ENCODE data around the gene PYM1. TPM values are rescaled to one million over a fixed set of nuclear protein-coding genes. Genes with fewer than 3 reads are reported as not detected.

The PYM1 gene
- total and polyA plus RNA-seq, 2 of the 13 experiments (the other 11 are each of a cell fraction or from before 2014, with no cell fraction given) = 44.0 to 51.8 TPM

GRCh38 chr12:55966408-55967281 is 39.0 kb upstream of the PYM1 start, which contains the start of gene CDK2 (continued):
- TF ChIP-seq, protein P1, sequence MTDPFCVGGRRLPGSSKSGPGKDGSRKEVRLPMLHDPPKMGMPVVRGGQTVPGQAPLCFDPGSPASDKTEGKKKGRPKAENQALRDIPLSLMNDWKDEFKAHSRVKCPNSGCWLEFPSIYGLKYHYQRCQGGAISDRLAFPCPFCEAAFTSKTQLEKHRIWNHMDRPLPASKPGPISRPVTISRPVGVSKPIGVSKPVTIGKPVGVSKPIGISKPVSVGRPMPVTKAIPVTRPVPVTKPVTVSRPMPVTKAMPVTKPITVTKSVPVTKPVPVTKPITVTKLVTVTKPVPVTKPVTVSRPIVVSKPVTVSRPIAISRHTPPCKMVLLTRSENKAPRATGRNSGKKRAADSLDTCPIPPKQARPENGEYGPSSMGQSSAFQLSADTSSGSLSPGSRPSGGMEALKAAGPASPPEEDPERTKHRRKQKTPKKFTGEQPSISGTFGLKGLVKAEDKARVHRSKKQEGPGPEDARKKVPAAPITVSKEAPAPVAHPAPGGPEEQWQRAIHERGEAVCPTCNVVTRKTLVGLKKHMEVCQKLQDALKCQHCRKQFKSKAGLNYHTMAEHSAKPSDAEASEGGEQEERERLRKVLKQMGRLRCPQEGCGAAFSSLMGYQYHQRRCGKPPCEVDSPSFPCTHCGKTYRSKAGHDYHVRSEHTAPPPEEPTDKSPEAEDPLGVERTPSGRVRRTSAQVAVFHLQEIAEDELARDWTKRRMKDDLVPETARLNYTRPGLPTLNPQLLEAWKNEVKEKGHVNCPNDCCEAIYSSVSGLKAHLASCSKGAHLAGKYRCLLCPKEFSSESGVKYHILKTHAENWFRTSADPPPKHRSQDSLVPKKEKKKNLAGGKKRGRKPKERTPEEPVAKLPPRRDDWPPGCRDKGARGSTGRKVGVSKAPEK (CRISPR knock-in tag; IDR thresholded peaks at IDR 0.05; ENCODE audit: borderline replicate concordance) = no peak
- TF ChIP-seq YY1 (IDR thresholded peaks at IDR 0.05; ENCODE audit: insufficient read depth, insufficient replicate concordance, low read depth, low read length) (no peak), ZNF562 (CRISPR knock-in tag; IDR thresholded peaks at IDR 0.05; ENCODE audit: borderline replicate concordance) (no peak), PHF21A (CRISPR knock-in tag; IDR thresholded peaks at IDR 0.05) (peak; percentile 31; the same call in 1 of the 2 replicates), ZNF615 (CRISPR knock-in tag; IDR thresholded peaks at IDR 0.05; ENCODE audit: borderline replicate concordance) (no peak), ZSCAN9 (CRISPR knock-in tag; IDR thresholded peaks at IDR 0.05; ENCODE audit: borderline replicate concordance) (no peak), ATF7 (IDR thresholded peaks at IDR 0.05) (no peak), ATF7 (CRISPR knock-in tag; IDR thresholded peaks at IDR 0.05) (peak; percentile 60; the same call in 1 of the 2 replicates), ZNF496 (CRISPR knock-in tag; IDR thresholded peaks at IDR 0.05; ENCODE audit: insufficient replicate concordance) (no peak), POLR2G (IDR thresholded peaks at IDR 0.05; ENCODE audit: low read depth, low read length) (peak; percentile 72; the same call in 1 of the 2 replicates), ZNF253 (CRISPR knock-in tag; IDR thresholded peaks at IDR 0.05; ENCODE audit: borderline replicate concordance) (no peak), AKAP8 (CRISPR knock-in tag; IDR thresholded peaks at IDR 0.05) (no peak), FLYWCH1 (CRISPR knock-in tag; IDR thresholded peaks at IDR 0.05) (no peak), TCF12 (IDR thresholded peaks at IDR 0.05) (no peak), TCF12 (CRISPR knock-in tag; IDR thresholded peaks at IDR 0.05) (no peak), ZNF350 (CRISPR knock-in tag; IDR thresholded peaks at IDR 0.05; ENCODE audit: borderline replicate concordance, low read depth) (no peak), DMAP1 (CRISPR knock-in tag; IDR thresholded peaks at IDR 0.05) (no peak), SMYD3 (CRISPR knock-in tag; IDR thresholded peaks at IDR 0.05) (no peak), RCOR2 (CRISPR knock-in tag; IDR thresholded peaks at IDR 0.05) (no peak)
- TF ChIP-seq, protein P2, sequence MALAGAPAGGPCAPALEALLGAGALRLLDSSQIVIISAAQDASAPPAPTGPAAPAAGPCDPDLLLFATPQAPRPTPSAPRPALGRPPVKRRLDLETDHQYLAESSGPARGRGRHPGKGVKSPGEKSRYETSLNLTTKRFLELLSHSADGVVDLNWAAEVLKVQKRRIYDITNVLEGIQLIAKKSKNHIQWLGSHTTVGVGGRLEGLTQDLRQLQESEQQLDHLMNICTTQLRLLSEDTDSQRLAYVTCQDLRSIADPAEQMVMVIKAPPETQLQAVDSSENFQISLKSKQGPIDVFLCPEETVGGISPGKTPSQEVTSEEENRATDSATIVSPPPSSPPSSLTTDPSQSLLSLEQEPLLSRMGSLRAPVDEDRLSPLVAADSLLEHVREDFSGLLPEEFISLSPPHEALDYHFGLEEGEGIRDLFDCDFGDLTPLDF (CRISPR knock-in tag; IDR thresholded peaks at IDR 0.05) = peak; percentile 79; the same call in 1 of the 2 replicates
- TF ChIP-seq, protein P3, sequence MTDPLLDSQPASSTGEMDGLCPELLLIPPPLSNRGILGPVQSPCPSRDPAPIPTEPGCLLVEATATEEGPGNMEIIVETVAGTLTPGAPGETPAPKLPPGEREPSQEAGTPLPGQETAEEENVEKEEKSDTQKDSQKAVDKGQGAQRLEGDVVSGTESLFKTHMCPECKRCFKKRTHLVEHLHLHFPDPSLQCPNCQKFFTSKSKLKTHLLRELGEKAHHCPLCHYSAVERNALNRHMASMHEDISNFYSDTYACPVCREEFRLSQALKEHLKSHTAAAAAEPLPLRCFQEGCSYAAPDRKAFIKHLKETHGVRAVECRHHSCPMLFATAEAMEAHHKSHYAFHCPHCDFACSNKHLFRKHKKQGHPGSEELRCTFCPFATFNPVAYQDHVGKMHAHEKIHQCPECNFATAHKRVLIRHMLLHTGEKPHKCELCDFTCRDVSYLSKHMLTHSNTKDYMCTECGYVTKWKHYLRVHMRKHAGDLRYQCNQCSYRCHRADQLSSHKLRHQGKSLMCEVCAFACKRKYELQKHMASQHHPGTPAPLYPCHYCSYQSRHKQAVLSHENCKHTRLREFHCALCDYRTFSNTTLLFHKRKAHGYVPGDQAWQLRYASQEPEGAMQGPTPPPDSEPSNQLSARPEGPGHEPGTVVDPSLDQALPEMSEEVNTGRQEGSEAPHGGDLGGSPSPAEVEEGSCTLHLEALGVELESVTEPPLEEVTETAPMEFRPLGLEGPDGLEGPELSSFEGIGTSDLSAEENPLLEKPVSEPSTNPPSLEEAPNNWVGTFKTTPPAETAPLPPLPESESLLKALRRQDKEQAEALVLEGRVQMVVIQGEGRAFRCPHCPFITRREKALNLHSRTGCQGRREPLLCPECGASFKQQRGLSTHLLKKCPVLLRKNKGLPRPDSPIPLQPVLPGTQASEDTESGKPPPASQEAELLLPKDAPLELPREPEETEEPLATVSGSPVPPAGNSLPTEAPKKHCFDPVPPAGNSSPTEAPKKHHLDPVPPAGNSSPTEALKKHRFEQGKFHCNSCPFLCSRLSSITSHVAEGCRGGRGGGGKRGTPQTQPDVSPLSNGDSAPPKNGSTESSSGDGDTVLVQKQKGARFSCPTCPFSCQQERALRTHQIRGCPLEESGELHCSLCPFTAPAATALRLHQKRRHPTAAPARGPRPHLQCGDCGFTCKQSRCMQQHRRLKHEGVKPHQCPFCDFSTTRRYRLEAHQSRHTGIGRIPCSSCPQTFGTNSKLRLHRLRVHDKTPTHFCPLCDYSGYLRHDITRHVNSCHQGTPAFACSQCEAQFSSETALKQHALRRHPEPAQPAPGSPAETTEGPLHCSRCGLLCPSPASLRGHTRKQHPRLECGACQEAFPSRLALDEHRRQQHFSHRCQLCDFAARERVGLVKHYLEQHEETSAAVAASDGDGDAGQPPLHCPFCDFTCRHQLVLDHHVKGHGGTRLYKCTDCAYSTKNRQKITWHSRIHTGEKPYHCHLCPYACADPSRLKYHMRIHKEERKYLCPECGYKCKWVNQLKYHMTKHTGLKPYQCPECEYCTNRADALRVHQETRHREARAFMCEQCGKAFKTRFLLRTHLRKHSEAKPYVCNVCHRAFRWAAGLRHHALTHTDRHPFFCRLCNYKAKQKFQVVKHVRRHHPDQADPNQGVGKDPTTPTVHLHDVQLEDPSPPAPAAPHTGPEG (CRISPR knock-in tag; IDR thresholded peaks at IDR 0.05) = no peak

All from HepG2 (cell line).